Activated naive CD8-positive, alpha-beta T cell treated with anti-CD3 and anti-CD28 coated beads for 36 hours (primary cell): ENCODE results near the gene TMEM138. TPM values are rescaled to one million over a fixed set of nuclear protein-coding genes. Genes with fewer than 3 reads are reported as not detected.

ENCODE experiments used
- DNase-seq: peaks from one replicate; pipeline ENCODE4 v3.0.0; 2021
- H3K27ac Mint-ChIP-seq: one replicate; pipeline ENCODE4 v1.8.0; 2022; ENCODE audit warnings: mild to moderate bottlenecking, moderate library complexity, mixed read lengths
- H3K27me3 Mint-ChIP-seq: one replicate; pipeline ENCODE4 v1.8.0; 2022; ENCODE audit warnings: mild to moderate bottlenecking, mixed read lengths
- H3K36me3 Mint-ChIP-seq: one replicate; pipeline ENCODE4 v1.8.0; 2021; ENCODE audit warnings: mild to moderate bottlenecking, mixed read lengths
- H3K4me1 Mint-ChIP-seq: one replicate; pipeline ENCODE4 v1.8.0; 2021; ENCODE audit warnings: mixed read lengths
- H3K4me3 Mint-ChIP-seq: one replicate; pipeline ENCODE4 v1.8.0; 2022; ENCODE audit warnings: mild to moderate bottlenecking, moderate library complexity, mixed read lengths
- H3K9me3 Mint-ChIP-seq: one replicate; pipeline ENCODE4 v1.8.0; 2022; ENCODE audit warnings: mixed read lengths
- total RNA-seq, 2 experiments: library from RNA; stranded (reverse); gene quantifications; one replicate each; pipeline ENCODE4 v1.2.3, GENCODE V29; 2021

The TMEM138 gene
- total RNA-seq, result 10 to 100 TPM; 57.6 to 64.1 TPM

GRCh38 chr11:61361741-61362541 is at the start of gene TMEM138, which contains the start of gene CYB561A3:
Gene TMEM138 (plus strand): TSS chr11:61362374. CDS start chr11:61364391, 2,017 bp downstream.
Gene CYB561A3 (minus strand): TSS chr11:61361882. CDS start chr11:61356713, 5,169 bp downstream.
- peaks cover 32% of the 10 kb centered on the region for H3K4me1 Mint-ChIP-seq
- peak within 1 kb of the TSS; percentile 99 for H3K4me3 Mint-ChIP-seq
- peak within 1 kb of the TSS; percentile 95 for H3K27ac Mint-ChIP-seq
- H3K9me3 Mint-ChIP-seq, result no peaks in the 10 kb centered on the region
- no peaks in the 10 kb centered on the region for H3K27me3 Mint-ChIP-seq
- peaks cover 23% of the 10 kb centered on the region for H3K36me3 Mint-ChIP-seq
- DNase-seq, result peak; percentile 96

GRCh38 chr11:61315260-61315659 is 46.9 kb upstream of the TMEM138 start:
- H3K4me3 Mint-ChIP-seq, result no peak overlapping the region
- no peaks in the 10 kb centered on the region for H3K9me3 Mint-ChIP-seq
- no peak overlapping the region for H3K27ac Mint-ChIP-seq
- no peak for DNase-seq
- H3K36me3 Mint-ChIP-seq, result peaks cover 12% of the 10 kb centered on the region
- no peaks in the 10 kb centered on the region for H3K4me1 Mint-ChIP-seq
- H3K27me3 Mint-ChIP-seq, result no peaks in the 10 kb centered on the region

- no peaks in the 10 kb centered on the region for H3K9me3 Mint-ChIP-seq
- DNase-seq, result no peak
- H3K27ac Mint-ChIP-seq, result no peak overlapping the region
- H3K27me3 Mint-ChIP-seq, result no peaks in the 10 kb centered on the region
- peaks cover 29% of the 10 kb centered on the region for H3K4me1 Mint-ChIP-seq
- peaks cover 47% of the 10 kb centered on the region for H3K36me3 Mint-ChIP-seq
- H3K4me3 Mint-ChIP-seq, result no peak overlapping the region
Measured at GRCh38 chr11:61325649-61326414, 36.3 kb upstream of the TMEM138 start.

- peaks cover 58% of the 10 kb centered on the region for H3K36me3 Mint-ChIP-seq
- no peaks in the 10 kb centered on the region for H3K27me3 Mint-ChIP-seq
- no peaks in the 10 kb centered on the region for H3K9me3 Mint-ChIP-seq
- H3K27ac Mint-ChIP-seq, result no peak overlapping the region
- DNase-seq, result no peak
- H3K4me3 Mint-ChIP-seq, result no peak overlapping the region
- H3K4me1 Mint-ChIP-seq, result peaks cover 42% of the 10 kb centered on the region
Measured at GRCh38 chr11:61327669-61328071, 34.5 kb upstream of the TMEM138 start.

GRCh38 chr11:61328351-61328750 is 33.8 kb upstream of the TMEM138 start:
- H3K27ac Mint-ChIP-seq, result no peak overlapping the region
- H3K4me3 Mint-ChIP-seq, result no peak overlapping the region
- no peaks in the 10 kb centered on the region for H3K9me3 Mint-ChIP-seq
- DNase-seq, result no peak
- peaks cover 55% of the 10 kb centered on the region for H3K36me3 Mint-ChIP-seq
- H3K4me1 Mint-ChIP-seq, result peaks cover 44% of the 10 kb centered on the region
- no peaks in the 10 kb centered on the region for H3K27me3 Mint-ChIP-seq

- no peak for DNase-seq
- H3K4me1 Mint-ChIP-seq, result peaks cover 56% of the 10 kb centered on the region
- no peak overlapping the region for H3K4me3 Mint-ChIP-seq
- no peak overlapping the region for H3K27ac Mint-ChIP-seq
- no peaks in the 10 kb centered on the region for H3K9me3 Mint-ChIP-seq
- H3K27me3 Mint-ChIP-seq, result no peaks in the 10 kb centered on the region
- H3K36me3 Mint-ChIP-seq, result peaks cover 49% of the 10 kb centered on the region
Measured at GRCh38 chr11:61329871-61330270, 32.3 kb upstream of the TMEM138 start.

GRCh38 chr11:61331651-61332050 is 30.5 kb upstream of the TMEM138 start:
- Mint-ChIP-seq H3K4me3 (peak overlapping the region; percentile 95), H3K4me1 (peaks cover 60% of the 10 kb centered on the region), H3K27me3 (no peaks in the 10 kb centered on the region), H3K36me3 (peaks cover 43% of the 10 kb centered on the region), H3K27ac (peak overlapping the region; percentile 99), H3K9me3 (no peaks in the 10 kb centered on the region)
- DNase-seq, result no peak

GRCh38 chr11:61332281-61332796 is 29.8 kb upstream of the TMEM138 start:
- Mint-ChIP-seq H3K36me3 (peaks cover 43% of the 10 kb centered on the region), H3K4me3 (peak overlapping the region; percentile 95), H3K4me1 (peaks cover 64% of the 10 kb centered on the region), H3K27ac (peak overlapping the region; percentile 99), H3K27me3 (no peaks in the 10 kb centered on the region), H3K9me3 (no peaks in the 10 kb centered on the region)
- no peak for DNase-seq

- Mint-ChIP-seq H3K4me3 (peak within 1 kb of the TSS; percentile 95), H3K27ac (peak within 1 kb of the TSS; percentile 99), H3K9me3 (no peaks in the 10 kb centered on the region), H3K36me3 (peaks cover 38% of the 10 kb centered on the region), H3K27me3 (no peaks in the 10 kb centered on the region), H3K4me1 (peaks cover 58% of the 10 kb centered on the region)
- DNase-seq, result peak; percentile 100
Measured at GRCh38 chr11:61332797-61333549, 29.2 kb upstream of the TMEM138 start, which contains the start of the genes DDB1 and TKFC. Gene DDB1 (minus strand): TSS chr11:61333105. CDS start chr11:61332968, 137 bp downstream. Gene TKFC (plus strand): TSS chr11:61333228. CDS start chr11:61334729, 1,501 bp downstream.

GRCh38 chr11:61333550-61334433 is 28.4 kb upstream of the TMEM138 start:
- no peaks in the 10 kb centered on the region for H3K27me3 Mint-ChIP-seq
- H3K4me3 Mint-ChIP-seq, result peak overlapping the region; percentile 95
- H3K36me3 Mint-ChIP-seq, result peaks cover 32% of the 10 kb centered on the region
- peak overlapping the region; percentile 99 for H3K27ac Mint-ChIP-seq
- no peaks in the 10 kb centered on the region for H3K9me3 Mint-ChIP-seq
- H3K4me1 Mint-ChIP-seq, result peaks cover 53% of the 10 kb centered on the region
- no peak for DNase-seq

- peak overlapping the region; percentile 99 for H3K27ac Mint-ChIP-seq
- H3K9me3 Mint-ChIP-seq, result no peaks in the 10 kb centered on the region
- peak overlapping the region; percentile 95 for H3K4me3 Mint-ChIP-seq
- no peaks in the 10 kb centered on the region for H3K27me3 Mint-ChIP-seq
- H3K4me1 Mint-ChIP-seq, result peaks cover 46% of the 10 kb centered on the region
- H3K36me3 Mint-ChIP-seq, result peaks cover 30% of the 10 kb centered on the region
- DNase-seq, result no peak
Measured at GRCh38 chr11:61334434-61335354, 27.5 kb upstream of the TMEM138 start.

GRCh38 chr11:61335355-61335710 is 26.8 kb upstream of the TMEM138 start:
- H3K4me3 Mint-ChIP-seq, result no peak overlapping the region
- H3K9me3 Mint-ChIP-seq, result no peaks in the 10 kb centered on the region
- H3K27ac Mint-ChIP-seq, result no peak overlapping the region
- H3K4me1 Mint-ChIP-seq, result peaks cover 39% of the 10 kb centered on the region
- H3K27me3 Mint-ChIP-seq, result no peaks in the 10 kb centered on the region
- peaks cover 24% of the 10 kb centered on the region for H3K36me3 Mint-ChIP-seq
- no peak for DNase-seq
